ENCODE results near the gene TRIM63. TPM values are rescaled to one million over a fixed set of nuclear protein-coding genes. Genes with fewer than 3 reads are reported as not detected.

TRIM63 gene
- total and polyA plus RNA-seq, 2 of the 8 experiments (the other 6 are each of a cell fraction or from before 2014, with no cell fraction given): not detected

DNA sequence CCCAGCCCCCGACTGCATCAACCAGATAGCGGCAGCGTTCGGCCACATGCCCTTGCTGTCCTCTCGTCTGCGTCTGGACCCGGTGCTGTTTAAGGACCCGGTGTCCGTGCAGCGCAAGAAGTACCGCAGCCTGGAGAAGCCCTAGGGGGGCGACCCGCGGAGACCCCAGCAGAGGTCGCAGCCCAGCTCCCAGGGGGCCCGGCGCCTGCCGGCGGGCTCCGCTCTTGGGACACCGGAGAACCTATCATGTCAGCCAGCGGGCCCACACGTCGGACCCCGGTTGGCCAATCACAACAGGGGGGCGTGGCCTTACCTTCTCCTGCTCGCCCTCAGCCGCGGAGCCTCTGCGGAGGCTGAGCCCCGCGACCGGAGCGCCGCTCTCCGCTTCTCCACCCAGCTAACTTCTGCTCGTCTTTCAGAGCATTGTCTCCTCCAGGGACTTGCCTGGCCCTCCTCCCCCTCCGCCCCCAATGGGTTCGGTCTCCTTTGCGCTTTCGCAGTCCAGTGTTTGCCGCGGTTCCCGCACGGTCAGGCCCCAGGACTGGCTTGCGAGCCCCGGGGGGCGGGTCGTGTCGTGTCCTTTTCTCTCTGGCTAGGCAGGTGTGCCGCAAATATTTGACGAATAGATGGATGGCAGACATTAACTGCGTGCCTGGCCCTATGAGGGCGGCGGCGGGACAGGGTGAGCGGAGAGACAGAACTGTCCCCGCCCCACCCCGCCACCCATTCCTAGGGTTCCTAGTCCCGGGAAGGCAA is 32.0 kb downstream of the TRIM63 start:
- H3K4me1 ChIP-seq (replicated peaks in 1 of 4; ENCODE audit: control insufficient read depth in 3 of 4, insufficient read depth in 4 of 4, low read length in 3 of 4): peaks cover 0 to 8% (median 6%) of the 10 kb centered on the region in 4 experiments; a peak in 5 of 7 replicates
- ChIA-PET POLR2A (ENCODE audit: partially characterized antibody) (interaction anchor here (0.6 to 2.0 kb wide), 11 partner anchors 9 to 236 kb away, joined by 3 to 10 read pairs (median 3); partner anchors contain the start of genes CEP85, PAQR7 and SLC30A2), CTCF (ENCODE audit: partially characterized antibody) (interaction anchor here (0.6 to 6.5 kb wide), 38 partner anchors 9 to 462 kb away, joined by 3 to 56 read pairs (median 4); partner anchors contain the start of genes EXTL1, SLC30A2 and TRIM63)
- H3K9ac ChIP-seq (replicated peaks in 1 of 4; ENCODE audit: extremely low read depth in 1 of 4, low read depth in 3 of 4, low read length in 3 of 4): 0 out of 7 replicates have a peak overlapping the region, but pooled peaks of 1 of the 4 experiments have one; percentile 4
- H3K56ac ChIP-seq (replicated peaks; ENCODE audit: insufficient read length, low read depth, low read length): peak overlapping the region; percentile 59
- no peak overlapping the region for H3K27ac ChIP-seq (ENCODE audit: low read depth, low read length)
- H3K9me3 ChIP-seq (ENCODE audit: insufficient read depth in 2 of 2, low read depth in 1 of 2, low read length in 1 of 2): no peaks in the 10 kb centered on the region
- peaks cover 0 to 1% of the 10 kb centered on the region in 2 experiments for H4K20me1 ChIP-seq (replicated peaks in 1 of 2; ENCODE audit: control insufficient read depth in 1 of 2, insufficient read depth in 2 of 2, low read length in 2 of 2)
- peak overlapping the region; percentile 60 for H3K18ac ChIP-seq (ENCODE audit: extremely low read depth, low read length)
- H3K14ac ChIP-seq (ENCODE audit: insufficient read length): no peak overlapping the region
- peaks cover 6 to 26% (median 20%) of the 10 kb centered on the region in 4 experiments; a peak in 6 of 7 replicates for H3K27me3 ChIP-seq (replicated peaks in 1 of 4; ENCODE audit: control insufficient read depth in 3 of 4, extremely low read depth in 1 of 4, insufficient read depth in 3 of 4, low read length in 3 of 4)
- H4K91ac ChIP-seq (replicated peaks; ENCODE audit: insufficient read length, low read length): no peak overlapping the region
- H3K79me1 ChIP-seq (ENCODE audit: low read depth, low read length): no peaks in the 10 kb centered on the region
- no peak overlapping the region for H2BK120ac ChIP-seq (replicated peaks; ENCODE audit: low read depth, low read length)
- no peak overlapping the region for H2BK5ac ChIP-seq (ENCODE audit: low read depth, low read length)
- H2AFZ ChIP-seq (ENCODE audit: low read length): peak overlapping the region; percentile 59; the same call in 1 of the 2 replicates
- no peak overlapping the region for H2BK20ac ChIP-seq (ENCODE audit: low read length)
- FAIRE-seq: no peak
- H2BK15ac ChIP-seq (ENCODE audit: low read length): no peak overlapping the region
- peaks cover 9% of the 10 kb centered on the region; the same call in 1 of the 2 replicates for H3K23me2 ChIP-seq (ENCODE audit: low read depth, low read length)
- H3K4ac ChIP-seq (replicated peaks; ENCODE audit: insufficient read length, low read depth, low read length): peak overlapping the region; percentile 98
- H2BK12ac ChIP-seq (ENCODE audit: low read depth, low read length): 0 out of 2 replicates have a peak overlapping the region, but pooled peaks have one; percentile 27
- no peaks in the 10 kb centered on the region for H3K79me2 ChIP-seq (ENCODE audit: control insufficient read depth in 1 of 2, insufficient read depth in 2 of 2, low read length in 2 of 2)
- no peak overlapping the region for H3K23ac ChIP-seq (ENCODE audit: insufficient read length)
- no peaks in the 10 kb centered on the region for H3K36me3 ChIP-seq (ENCODE audit: control insufficient read depth in 2 of 4, insufficient read depth in 4 of 4, low read length in 3 of 4)
- no peak overlapping the region for H4K5ac ChIP-seq (ENCODE audit: insufficient read length, low read depth, low read length)
- H2AK5ac ChIP-seq (ENCODE audit: low read depth, low read length): no peak overlapping the region
- H4K8ac ChIP-seq (ENCODE audit: extremely low read depth, insufficient read depth, low read length): peak overlapping the region; percentile 76
- 2% methylated on average over 45 of the region's 60 CpGs; no CpG with 5 or more reads in 1 of the 2 experiments for WGBS, 2 experiments (ENCODE audit: extremely low coverage in 1 of 2, insufficient coverage in 1 of 2, insufficient read length in 1 of 2, insufficient replicate concordance in 2 of 2, low coverage in 1 of 2, low lambda C conversion rate in 2 of 2, missing lambda C conversion rate in 1 of 2)
- peak; percentile 82 to 95 for DNase-seq (ENCODE audit: low read depth in 1 of 2, low spot score in 2 of 2)
- peak overlapping the region; percentile 27 to 96 for H3K4me2 ChIP-seq (ENCODE audit: insufficient read depth in 1 of 2, low read depth in 2 of 2, low read length in 2 of 2)
- H3K4me3 ChIP-seq (ENCODE audit: extremely low read depth in 1 of 4, insufficient read depth in 2 of 4, low read depth in 3 of 4, low read length in 4 of 4): peak overlapping the region; percentile 39 to 85 (median 76)
- TF ChIP-seq BACH1 (IDR thresholded peaks at IDR 0.05; ENCODE audit: low read length) (no peak), JUND (IDR thresholded peaks at IDR 0.05; ENCODE audit: low read length) (no peak), CEBPB (IDR thresholded peaks at IDR 0.05; ENCODE audit: low read depth, low read length) (0 out of 2 replicates have a peak, but pooled peaks have one; percentile 7), HDAC6 (IDR thresholded peaks at IDR 0.05; ENCODE audit: low read depth, low read length) (no peak), POLR2AphosphoS5 (IDR thresholded peaks at IDR 0.05; ENCODE audit: low read depth, low read length) (no peak), RAD21 (IDR thresholded peaks at IDR 0.05 in 1 of 2, conservative IDR thresholded peaks at IDR 0.05 in 1 of 2; ENCODE audit: low read depth in 2 of 2, low read length in 2 of 2) (no peak), GABPA (IDR thresholded peaks at IDR 0.05; ENCODE audit: borderline replicate concordance, insufficient read depth, low read length) (no peak), RXRA (IDR thresholded peaks at IDR 0.05; ENCODE audit: insufficient read depth, low read depth, low read length) (no peak), TBP (IDR thresholded peaks at IDR 0.05; ENCODE audit: low read depth, low read length) (no peak), GTF2F1 (IDR thresholded peaks at IDR 0.05; ENCODE audit: borderline replicate concordance, low read depth, low read length) (no peak)

Measured in H1 (cell line).